ENCODE measurements around the gene SZT2.

The SZT2 gene

DNA sequence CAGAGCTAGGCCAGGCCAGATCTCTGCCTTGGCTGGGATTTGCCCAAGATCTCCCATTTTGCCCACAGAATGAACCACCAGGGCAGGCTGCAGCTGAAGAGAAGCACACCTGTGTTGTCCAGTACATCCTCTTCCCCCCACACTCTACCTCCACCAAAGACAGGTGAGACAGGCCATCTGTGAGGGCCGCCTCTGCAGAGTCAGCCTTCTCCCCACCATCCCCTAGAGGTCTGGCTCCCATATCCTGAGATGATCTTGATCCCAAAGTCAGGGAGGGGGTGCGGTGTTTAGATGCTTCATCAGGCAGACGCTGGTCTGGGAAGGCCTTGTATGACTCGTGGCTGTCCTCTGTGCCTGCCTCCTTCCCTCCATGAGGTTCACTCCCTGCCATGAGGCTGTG, 35.3 kb downstream of the SZT2 start:
- DNase-seq, result no peak

DNA sequence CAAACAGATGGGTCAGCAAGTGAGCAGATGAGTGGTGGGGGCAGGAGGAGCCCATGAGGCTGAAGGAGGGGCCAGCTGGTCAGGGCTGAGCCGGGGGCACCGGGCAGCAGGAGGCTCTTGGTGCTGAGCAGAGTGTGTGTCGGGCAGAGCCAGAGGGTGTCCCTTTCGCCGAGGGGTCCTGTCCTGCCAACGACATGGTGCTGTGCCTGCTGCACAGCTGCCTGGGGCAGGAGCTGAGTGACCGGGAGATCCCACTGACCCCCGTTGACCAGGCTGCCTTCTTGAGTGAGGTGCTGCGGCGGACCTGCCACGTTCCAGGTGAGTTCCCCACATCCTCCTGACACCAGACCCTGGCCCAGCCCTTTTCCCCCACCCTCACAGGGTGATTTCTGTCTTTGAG, 36.5 kb downstream of the SZT2 start:
- no peak for DNase-seq

DNA sequence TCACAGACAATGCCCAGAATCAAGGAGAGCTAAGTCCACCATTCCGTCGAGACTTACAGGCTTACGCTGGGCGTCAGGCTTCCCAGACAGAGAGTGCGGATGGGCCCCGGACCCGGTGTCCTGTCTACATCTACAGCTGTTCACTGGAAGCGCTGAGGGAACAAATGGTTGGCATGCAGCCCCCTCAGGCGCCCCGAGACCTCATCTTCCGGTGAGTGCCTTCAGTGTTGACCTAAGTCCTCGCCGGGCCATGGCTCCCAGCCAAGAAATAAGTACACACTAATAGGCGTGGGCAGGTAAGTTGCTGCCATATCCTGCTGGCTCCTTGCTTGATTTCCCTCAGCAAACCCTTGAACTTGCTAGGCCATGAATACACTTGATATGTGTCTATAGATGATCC, 37.8 kb downstream of the SZT2 start:
- DNase-seq, result no peak

DNA sequence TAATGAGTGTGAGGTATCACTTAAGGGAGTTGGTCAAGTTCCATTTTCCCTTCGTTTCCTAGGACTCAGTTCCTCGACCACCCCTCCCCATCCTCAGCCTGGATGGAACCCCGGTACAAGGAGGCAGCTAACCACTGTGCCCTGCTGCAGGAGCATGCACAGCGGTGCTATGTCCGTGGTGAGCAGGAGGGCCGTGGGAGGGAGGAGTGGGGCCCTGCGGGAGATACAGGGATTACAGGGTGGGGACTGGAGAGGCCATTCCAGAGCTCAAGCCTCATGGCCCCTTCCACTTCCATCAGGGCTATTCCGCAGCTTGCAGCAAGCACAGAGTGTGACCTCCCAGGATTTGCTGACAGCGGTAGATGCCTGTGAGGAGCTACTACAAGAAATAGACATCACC, 38.2 kb downstream of the SZT2 start:
- no peak for DNase-seq

DNA sequence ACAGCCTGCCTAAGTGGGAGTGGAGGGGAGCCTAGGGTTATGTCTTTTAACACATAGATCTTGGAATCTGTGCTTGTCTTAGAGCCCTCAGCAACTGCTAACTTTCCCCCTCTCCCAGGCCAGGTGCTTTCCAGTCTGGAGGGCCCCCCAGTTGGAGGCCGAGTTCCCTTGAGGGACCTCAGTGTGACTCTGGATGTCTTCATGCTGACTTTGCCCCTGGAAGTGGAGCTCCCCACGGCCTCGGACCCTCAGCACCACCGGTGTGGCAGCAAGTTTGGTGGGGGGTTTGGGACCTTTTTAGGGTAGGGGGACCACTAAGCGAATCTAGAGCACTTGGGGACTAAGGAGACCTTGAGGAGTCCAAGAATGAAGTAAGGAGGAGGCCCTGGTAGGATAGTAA, 41.1 kb downstream of the SZT2 start:
- DNase-seq, result no peak

DNA sequence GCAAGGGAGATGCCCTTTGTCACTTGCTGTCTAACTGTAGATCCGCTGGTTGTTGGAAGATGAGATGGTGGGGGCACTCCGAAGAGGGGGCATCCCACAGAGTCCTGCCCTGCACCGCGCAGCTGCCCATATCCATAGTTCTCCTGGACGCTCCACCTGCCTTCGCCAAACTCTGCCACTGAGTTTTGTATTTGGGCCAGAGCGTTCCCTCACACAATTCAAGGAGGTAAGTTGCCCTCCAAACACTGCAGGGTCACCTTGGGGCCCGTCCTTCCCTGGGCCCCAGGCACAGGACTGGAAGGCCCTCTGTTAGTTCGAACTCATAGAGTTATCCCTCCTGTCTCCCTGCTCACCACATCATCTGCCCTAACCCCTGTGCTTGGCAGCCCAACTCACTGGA, 42.0 kb downstream of the SZT2 start:
- DNase-seq, result no peak

DNA sequence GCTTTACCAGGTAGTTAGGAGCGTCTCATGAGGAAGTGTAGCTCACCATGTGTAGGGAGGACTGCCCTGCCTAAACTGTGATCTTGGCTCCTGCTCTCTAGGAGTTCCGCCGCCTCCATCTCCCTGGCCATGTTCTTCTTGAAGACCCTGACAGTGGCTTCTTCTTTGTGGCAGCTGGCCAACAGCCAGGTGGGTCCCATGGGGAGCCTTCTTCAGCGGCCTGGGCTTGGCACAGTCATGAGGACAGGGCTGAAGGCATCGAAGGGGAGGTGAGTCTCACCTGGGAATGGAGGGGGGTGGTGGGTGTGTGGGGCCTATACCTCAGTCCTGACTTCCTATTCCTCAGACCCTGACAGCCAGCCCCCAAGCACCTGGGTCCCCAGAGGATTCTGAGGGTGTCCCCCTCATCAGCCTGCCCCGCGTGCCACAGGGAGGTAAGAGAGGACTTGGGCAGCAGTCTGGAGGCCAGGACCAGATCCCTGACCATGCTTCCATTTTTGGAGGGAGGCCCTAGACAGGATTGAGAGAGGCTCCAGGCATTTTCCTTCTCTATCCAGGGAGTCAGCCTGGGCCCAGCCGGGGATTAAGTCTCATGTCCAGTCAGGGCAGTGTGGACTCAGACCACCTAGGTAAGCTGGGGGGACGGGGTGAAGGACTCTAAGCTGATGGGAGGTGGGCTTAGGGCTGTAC, 42.6 kb downstream of the SZT2 start:
- no peak for DNase-seq

DNA sequence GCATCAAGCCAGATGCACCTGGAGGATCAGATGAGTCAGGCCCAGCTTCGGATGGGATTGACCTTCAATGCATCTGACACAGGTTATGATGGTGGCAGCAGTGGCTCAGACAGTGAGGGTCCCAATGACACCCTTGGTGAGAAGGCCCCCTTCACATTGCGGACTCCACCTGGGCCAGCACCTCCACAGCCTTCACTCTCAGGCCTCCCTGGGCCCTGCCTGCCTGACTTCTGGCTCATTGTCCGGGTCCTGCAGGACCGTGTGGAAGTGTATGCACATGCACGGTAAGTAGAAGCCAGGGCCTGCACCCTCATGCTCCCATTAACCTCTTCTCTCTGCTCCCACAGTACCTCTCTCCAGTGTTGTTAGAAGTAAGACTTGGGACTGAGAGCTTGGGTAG, 43.2 kb downstream of the SZT2 start:
- no peak for DNase-seq

DNA sequence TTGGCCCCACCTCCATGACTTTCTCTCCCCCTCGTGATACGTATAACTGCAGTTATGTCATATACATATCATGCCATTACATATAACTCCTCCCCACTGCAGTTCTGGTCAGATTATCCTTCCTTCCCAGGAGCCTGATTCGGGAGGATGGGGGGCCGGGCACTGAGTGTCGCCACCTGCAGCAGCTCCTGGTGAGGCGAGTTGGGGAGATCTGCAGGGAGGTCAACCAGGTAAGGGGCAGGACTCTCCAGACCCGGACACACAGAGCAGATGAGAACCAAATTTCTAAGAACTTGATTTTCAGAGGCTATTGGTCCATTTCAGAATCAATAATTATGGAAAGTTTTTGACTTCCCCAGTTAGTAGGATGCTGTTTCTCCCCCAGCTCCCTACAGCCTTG, 44.6 kb downstream of the SZT2 start:
- DNase-seq, result no peak

DNA sequence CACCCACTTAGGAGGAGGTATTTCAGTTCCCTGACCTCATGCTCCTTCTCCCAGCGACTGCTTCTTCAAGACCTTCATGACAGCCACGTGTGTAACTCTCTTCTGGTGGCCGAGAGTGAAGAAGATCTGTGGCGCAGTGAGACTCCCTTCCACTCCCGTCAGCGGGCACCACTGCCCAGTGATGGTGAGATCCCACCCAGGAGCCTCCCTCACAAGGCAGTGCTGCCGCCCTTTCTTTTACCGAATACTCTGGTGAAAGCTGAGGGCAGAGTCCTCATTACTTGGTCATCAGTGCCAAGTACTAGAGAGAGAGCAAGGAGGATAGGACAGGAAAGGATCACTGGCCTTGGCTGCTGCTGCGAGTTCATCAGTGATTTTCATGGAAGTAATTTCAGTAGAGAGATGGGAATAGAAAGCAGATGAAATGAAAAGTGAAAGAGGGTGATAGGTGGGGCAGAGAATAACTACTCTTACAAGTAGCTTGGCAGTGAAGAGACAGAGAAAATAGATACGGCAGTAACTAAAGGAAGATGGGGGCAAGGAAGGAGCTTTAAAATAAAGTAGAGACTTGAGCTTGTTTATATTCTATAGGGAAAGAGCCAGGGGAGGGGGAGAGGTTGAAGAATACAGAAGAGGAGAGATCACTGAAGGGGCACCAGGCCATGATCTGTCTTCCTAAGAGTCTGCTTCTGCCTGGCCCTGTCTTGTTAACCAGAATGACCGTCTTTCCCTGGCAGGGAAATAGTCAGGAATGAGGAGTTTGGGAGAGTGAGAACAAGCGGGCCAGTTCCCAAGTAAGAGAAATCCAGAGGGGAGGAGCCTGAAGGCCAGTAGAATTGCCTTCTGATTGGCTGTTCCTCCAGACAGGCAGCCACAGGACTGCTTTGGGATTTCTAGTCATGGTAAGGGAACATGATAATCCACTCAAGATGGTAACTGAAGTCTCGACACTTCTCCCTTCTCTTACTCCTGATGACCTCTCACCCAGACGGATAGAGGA, 45.7 kb downstream of the SZT2 start:
- no peak for DNase-seq

DNA sequence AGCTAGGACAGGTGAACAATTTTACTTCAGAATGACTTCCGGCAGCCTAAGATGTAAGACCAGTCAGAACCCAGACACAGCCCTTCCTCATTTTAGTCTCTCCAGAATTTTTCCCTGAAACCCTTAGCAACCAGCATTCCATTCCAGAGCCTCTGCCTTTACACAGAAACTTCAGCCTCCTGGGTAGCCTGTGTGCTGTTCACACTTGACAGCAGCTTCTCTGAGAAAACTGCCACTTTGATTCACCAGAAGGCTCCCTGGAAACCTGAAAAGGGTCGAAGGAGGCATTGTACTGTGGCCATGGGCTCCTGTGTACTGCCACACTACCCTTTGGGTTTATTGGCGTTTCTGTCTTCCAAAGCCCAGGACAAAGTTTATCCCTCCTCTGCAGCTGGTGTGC, 46.7 kb downstream of the SZT2 start:
- no peak for DNase-seq

DNA sequence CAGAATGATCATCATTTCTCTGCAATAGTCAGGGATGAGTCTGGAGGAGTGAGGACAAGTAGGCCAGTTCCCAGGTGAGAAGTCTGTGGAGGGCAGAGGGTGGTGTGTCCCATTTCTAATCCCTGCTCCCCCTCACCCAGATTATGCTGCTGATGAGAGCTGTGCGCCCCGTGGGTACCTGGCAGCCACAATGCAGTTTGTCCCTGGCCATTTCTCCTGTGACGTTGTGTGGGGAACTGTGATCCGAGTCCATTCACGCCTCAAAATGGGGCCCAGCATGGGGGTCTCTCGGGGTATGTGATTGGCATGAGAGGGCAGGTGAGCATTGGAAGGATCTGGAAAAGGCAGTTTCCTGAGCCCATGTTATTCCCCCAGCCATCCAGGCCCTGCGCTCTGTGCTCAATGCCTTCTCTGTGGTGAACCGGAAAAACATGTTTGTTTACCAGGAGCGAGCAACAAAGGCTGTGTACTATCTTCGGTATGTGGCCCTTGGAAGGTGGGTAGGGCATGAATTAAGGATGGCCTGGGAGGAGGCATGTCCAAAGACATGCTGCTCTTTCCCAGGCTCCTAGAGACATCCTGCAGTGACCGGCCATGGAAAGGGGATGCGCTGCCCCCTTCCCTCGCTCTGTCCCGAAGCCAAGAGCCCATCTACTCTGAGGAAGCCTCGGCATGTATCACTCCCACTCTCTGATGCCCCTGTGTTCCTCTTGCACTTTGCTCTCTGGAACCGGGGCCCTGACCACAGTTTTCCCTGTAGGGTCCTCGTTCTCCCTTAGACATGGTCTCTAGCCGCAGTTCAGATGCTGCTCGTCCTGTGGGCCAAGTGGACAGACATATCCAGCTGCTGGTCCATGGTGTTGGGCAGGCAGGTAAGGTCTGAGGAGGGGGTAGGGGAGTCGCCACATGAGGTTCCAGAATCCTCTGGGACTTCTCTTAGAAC, 47.6 kb downstream of the SZT2 start:
- DNase-seq, result no peak

DNA sequence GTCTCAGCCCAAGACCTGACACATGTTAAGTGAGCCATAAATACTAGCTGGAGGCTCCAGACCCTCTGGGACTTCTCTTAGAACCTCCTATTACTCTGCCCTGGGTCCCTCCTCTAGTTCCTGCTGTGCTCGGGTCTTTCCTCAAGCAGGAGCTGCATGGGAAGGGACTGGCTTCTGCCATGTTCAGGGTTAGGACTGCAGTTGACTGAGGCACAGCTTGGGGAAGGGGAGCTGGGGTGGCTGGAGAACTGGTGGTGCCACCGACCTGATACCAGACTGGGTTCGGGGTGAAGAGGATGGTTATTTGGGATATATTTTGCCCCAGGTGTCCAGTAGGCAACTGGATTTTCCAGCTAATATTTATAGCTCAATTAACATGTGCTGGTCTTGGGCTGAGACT, 48.3 kb downstream of the SZT2 start:
- no peak for DNase-seq

DNA sequence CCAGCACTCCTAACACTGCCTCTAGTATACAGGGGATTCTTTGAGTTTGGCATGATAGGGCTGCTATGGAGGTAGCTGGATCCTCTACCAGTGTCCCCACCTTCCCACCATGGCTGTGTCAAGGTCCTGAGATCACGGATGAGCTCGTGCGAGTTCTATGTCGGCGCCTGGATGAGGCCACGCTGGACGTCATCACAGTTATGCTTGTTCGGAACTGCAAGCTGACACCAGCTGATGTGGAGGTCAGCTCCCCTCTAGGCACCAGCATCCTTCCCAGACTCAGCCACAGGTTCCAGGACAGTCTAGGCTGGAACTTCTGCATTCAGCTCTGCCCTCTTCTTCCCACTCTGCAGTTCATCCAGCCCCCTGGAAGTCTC, 48.9 kb downstream of the SZT2 start:
- DNase-seq, result no peak

DNA sequence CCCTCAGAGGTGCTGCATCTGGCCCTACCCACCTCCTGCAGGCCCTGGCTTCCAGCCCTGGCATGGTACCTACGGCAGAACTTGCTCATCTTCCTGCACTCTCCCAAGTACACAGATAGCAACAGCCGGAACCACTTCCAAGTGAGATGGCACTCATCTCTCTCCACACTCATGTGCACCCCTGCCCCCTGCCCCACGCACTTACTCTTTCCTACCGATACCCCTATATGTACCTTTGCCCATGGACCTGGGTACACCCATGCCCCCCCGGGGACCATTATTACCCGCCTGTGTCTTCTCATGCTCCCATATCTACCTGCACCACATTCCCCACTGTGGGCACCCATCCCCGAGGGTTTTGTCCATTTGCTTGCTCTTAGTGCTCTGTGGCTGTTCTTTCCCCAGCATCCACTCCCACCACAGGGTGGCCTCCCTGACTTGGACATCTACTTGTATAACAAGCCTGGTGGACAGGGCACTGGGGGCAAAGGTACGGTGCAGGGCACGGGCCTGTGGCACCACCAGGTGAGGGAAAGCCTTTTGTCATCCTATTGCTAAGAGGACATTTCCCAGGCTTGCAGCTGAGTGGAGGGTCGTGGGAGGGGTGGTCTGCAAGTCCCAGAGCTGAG, 49.4 kb downstream of the SZT2 start:
- no peak for DNase-seq

DNA sequence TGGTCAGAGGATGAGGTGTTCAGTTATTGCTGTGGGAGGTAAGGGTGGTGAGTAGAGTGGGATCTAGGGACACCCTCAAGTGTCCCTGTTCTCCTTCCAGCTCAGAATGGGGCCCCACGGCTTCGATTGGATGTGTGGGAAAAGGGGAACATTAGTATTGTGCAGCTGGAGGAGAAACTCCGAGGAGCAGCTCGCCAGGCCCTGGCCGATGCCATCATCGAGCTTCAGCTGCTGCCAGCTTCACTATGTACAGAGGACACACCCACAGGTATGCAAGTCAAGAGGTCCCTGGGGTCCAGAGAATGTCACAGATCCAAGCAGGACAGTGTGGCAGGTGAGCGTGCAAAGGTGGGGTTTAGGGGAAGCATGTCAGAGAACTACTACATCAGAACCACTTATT, 50.1 kb downstream of the SZT2 start:
- DNase-seq, result no peak

DNA sequence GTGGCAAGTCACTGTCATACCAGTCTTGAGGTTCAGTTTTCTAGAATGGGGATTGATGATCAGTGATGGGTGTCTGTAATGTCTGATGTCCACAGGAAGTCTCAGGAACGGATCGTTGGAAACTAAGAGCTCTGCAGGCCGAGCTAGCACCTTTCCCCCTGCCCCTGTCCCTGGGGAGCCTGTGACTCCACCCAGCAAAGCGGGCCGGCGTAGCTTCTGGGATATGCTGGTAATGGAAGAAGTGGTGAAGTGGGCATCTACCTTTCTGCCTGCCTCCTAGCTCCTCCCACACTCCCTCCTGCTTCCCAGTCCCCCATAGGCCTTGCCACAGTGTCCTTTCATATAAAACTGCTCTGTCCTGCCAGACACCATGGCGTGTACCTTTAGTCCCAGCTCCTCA, 50.7 kb downstream of the SZT2 start:
- no peak for DNase-seq

DNA sequence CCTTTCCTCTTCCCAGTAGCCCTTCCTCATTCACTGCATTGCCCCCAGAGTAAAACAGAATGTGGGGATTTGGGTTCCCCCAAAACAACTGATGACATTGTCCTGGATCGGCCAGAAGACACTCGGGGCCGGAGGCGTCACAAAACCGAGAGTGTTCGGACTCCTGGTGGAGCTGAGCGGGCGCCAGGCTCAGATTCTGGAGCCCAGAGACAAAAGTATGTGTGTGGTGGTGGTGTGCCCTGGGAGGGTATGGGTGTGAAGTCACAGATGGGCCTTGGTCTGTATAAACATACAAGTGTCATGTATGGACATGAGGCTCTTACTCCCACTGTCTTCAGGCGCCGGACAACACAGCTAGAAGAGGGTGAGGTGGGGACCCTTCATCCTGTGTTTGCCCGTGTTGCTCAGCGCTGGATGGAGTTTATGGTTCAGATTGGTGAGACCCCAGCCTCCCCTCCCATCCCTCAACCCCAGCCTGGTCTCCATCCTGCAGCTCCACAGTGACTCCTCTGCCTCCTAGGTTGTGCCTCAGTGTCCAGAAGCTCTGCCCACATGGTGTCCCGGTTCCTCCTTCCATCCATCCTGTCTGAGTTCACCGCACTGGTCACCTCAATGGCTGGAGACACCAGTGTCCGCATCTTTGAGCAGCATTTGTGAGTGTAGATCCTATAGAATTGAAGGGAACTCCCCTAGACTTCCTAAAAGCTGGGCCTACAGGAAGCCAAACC, 51.6 kb downstream of the SZT2 start:
- DNase-seq, result no peak

DNA sequence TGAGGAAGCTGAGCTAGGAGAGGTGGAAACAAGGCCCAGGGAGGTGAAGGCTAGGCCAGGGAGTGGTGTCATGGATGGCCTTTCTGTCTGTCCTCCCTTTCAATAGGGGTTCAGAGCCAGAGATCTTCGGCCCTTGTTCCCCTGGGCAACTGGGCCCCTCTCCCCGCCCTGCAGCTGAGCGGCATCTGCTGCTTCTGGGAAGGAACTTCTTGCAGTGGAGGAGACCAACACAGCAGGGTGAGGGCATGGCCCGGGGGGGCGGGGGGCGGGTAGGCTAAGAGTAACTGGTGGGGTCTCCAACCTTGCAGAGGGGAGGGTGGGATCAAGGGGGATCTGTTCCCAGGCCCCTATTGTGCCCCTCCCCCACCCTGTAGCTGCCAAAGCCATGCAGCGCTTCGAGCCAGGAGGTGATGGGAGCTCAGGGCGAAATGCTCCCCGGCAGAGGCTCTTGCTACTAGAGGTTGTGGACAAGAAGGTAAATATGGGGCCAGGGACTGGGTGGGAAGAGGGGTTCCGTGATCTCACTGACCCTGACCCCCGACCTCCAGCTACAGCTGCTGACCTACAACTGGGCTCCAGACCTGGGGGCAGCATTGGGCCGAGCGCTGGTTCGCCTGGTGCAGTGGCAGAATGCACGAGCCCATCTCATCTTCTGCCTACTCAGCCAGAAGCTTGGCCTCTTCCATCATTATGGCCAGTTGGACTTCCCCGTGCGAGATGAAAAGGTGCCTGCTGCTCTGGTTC, 52.4 kb downstream of the SZT2 start:
- no peak for DNase-seq

DNA sequence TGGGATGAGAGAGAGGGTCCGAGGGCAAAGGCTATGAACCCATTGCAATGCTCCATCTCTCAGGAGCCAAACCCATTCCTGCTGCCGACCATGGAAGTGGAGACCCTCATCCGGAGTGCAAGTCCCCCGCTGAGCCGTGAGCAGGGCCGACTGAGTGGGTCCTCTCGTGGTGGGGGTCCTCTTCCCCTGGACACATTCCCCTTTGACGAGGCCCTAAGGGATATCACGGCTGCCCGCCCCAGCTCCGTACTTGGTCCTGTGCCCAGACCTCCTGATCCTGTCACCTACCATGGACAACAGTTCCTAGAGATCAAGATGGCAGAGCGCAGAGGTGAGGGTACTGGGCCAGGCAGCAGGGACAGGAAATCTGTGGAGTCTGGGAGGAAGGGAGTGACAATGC, 53.1 kb downstream of the SZT2 start:
- DNase-seq, result no peak
